Central memory CD8-positive, alpha-beta T cell (primary cell): Measurements from ENCODE around the gene STAT4.

Experiments
- ATAC-seq: fragments of 150-1000 bp; cut with Tn5 transposase; replicated peaks from 2 replicates; pipeline ENCODE4 v1.10.0; 2022; ENCODE audit warnings: mild to moderate bottlenecking, moderate FRiP score, moderate number of reproducible peaks; ENCODE audit not compliant: poor library complexity, severe bottlenecking; ENCODE audit errors: extremely low read depth
- DNase-seq, 2 donors: peaks; one replicate each; pipeline ENCODE4 v3.0.0; 2021; ENCODE audit warnings: low spot score in 2 of 2
- H3K27ac Mint-ChIP-seq: one replicate; pipeline ENCODE4 v1.8.0; 2022; ENCODE audit warnings: low read depth, mild to moderate bottlenecking, moderate library complexity, mixed read lengths
- H3K27me3 Mint-ChIP-seq: one replicate; pipeline ENCODE4 v1.8.0; 2022; ENCODE audit warnings: mixed read lengths
- H3K36me3 Mint-ChIP-seq: one replicate; pipeline ENCODE4 v1.8.0; 2022; ENCODE audit warnings: mild to moderate bottlenecking, moderate library complexity, mixed read lengths; ENCODE audit not compliant: insufficient read depth
- H3K4me1 Mint-ChIP-seq: one replicate; pipeline ENCODE4 v1.8.0; 2022; ENCODE audit warnings: mixed read lengths
- H3K4me3 Mint-ChIP-seq: one replicate; pipeline ENCODE4 v1.8.0; 2022; ENCODE audit warnings: mild to moderate bottlenecking, moderate library complexity, mixed read lengths
- H3K9me3 Mint-ChIP-seq: one replicate; pipeline ENCODE4 v1.8.0; 2022; ENCODE audit warnings: mixed read lengths

The STAT4 gene

GRCh38 chr2:191183516-191183915 lies 32.7 kb upstream of the STAT4 start:
- H3K9me3 Mint-ChIP-seq, result no peaks in the 10 kb centered on the region
- no peaks in the 10 kb centered on the region for H3K36me3 Mint-ChIP-seq
- ATAC-seq (no peak), DNase-seq (no peak)
- H3K27me3 Mint-ChIP-seq, result no peaks in the 10 kb centered on the region
- no peak overlapping the region for H3K4me3 Mint-ChIP-seq
- no peaks in the 10 kb centered on the region for H3K4me1 Mint-ChIP-seq
- H3K27ac Mint-ChIP-seq, result no peak overlapping the region

- no peaks in the 10 kb centered on the region for H3K4me1 Mint-ChIP-seq
- H3K27ac Mint-ChIP-seq, result no peak overlapping the region
- ATAC-seq (no peak), DNase-seq (no peak)
- H3K4me3 Mint-ChIP-seq, result no peak overlapping the region
- H3K27me3 Mint-ChIP-seq, result no peaks in the 10 kb centered on the region
- no peaks in the 10 kb centered on the region for H3K9me3 Mint-ChIP-seq
- no peaks in the 10 kb centered on the region for H3K36me3 Mint-ChIP-seq
These were observed 32.3 kb upstream of the STAT4 start for GRCh38 chr2:191183081-191183480.

DNA sequence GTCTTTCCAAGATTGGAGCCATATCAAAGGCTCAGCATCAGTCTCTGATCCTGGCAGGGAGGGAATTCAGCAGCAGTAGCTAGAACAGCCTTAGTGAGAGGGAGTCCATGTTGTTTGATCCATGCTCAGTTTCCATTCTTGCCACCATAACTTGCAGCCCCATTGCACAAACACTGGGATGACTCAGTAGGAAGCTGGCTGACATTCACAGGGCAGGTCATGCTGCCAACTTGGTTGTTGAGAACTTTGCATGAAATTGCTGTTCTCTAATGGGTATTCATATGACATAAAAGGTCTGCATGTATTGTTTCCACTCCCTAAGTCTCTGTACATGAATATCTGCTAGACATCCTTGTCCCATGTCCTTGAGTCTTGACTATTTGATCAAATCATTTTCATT lies 29.9 kb upstream of the STAT4 start:
- Mint-ChIP-seq H3K27ac (no peak overlapping the region), H3K4me3 (no peak overlapping the region), H3K4me1 (no peaks in the 10 kb centered on the region), H3K9me3 (no peaks in the 10 kb centered on the region), H3K36me3 (no peaks in the 10 kb centered on the region), H3K27me3 (no peaks in the 10 kb centered on the region)
- ATAC-seq, result no peak
- DNase-seq, result no peak

DNA sequence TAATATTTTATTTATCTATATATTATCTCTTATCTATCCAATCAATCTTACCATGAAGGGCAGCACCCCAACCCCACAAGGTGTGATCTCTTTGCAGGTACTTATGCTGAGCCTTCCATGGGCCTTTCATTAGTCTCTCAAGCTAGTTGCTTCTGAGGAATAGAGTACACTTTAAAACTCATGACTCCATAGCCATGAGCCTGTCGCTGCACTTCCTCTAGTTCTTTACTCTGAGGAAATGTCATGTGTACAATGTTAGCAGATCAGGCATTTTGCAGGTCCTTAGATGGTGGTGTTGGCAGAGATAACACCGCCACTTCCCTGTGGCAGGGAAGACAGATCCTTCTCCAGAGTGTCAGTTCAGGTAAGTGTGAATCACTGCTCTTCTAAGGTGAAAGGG lies 29.5 kb upstream of the STAT4 start:
- ATAC-seq (no peak), DNase-seq (no peak)
- H3K36me3 Mint-ChIP-seq, result no peaks in the 10 kb centered on the region
- no peaks in the 10 kb centered on the region for H3K4me1 Mint-ChIP-seq
- no peak overlapping the region for H3K27ac Mint-ChIP-seq
- no peak overlapping the region for H3K4me3 Mint-ChIP-seq
- H3K27me3 Mint-ChIP-seq, result no peaks in the 10 kb centered on the region
- no peaks in the 10 kb centered on the region for H3K9me3 Mint-ChIP-seq

DNA sequence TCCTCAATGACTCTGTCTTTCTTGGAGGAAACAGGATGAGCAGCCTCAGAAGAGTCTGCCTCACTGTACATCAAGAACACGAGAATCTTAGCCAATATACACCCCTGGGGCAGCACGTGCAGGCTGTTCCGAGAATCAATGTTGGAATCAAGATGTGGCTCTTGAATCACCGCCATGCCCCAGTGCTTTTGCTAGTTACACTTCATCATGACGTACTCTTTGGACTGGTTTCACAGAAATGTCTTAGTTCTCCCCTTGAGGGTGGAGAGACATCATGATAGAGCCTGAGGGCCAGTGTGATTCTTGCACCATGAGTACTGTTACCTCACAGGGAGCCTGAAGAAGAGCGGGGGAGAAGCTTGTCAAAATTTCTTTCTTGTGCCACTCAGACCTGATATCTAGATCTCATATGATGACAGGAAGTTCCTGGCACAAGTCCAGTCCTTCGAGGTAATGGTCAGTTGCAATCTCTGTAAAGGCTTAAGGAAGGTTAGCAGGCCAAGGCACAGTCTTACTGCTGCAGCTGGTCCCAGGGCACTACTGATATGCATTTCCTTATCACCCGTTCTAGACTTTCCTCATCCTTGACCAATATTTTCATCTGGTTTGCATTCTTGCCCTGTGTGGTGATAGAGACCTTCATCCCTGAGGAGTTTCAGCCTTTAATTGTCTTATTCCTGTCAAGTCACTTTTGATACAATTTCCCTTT lies 28.2 kb upstream of the STAT4 start:
- Mint-ChIP-seq H3K4me3 (no peak overlapping the region), H3K9me3 (no peaks in the 10 kb centered on the region), H3K36me3 (no peaks in the 10 kb centered on the region), H3K27me3 (no peaks in the 10 kb centered on the region), H3K27ac (no peak overlapping the region), H3K4me1 (no peaks in the 10 kb centered on the region)
- ATAC-seq (no peak), DNase-seq (no peak)

DNA sequence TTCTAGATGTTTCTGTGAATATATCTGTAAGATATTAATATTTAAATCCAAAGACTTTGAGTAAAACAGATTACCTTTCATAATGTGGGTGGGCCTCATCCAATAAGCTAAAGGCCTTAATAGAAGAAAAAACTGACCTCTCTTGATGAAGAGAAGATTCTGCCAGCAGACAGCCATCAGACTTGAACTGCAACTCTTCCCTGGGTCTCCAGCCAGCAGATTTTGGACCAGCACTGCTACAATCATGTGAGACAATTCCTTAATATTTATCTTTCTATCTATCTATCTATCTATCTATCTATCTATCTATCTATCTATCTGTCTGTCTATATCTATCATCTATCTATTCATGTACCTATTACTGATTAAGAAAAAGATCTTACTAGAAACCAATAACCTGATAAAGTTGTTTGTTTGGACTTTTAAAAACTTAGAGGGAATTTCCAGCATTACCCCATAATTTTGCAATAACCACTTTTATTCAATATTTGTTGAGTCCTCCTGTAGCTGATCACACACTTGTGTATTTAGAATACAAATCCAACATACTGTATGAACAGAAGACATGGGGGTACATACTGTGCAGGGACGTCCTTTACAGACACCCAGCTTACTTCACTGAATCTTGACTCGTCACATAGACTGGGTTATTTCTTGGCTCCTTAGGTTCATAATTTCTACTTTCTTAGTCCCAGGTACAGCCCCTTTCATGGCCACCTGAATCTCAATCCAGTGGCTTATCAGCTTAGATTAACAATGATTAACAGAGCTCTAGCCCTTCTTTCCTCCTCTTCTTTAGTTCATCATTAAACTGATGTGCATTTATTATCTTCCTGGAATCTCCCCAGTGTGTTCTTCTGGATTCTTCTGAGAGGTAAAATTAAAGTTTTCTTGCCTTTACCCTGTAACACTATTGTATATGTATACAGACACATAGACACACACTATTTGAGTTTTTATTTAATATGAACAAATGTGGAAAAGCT lies 27.2 kb upstream of the STAT4 start:
- Mint-ChIP-seq H3K27ac (no peak overlapping the region), H3K4me1 (no peaks in the 10 kb centered on the region), H3K4me3 (no peak overlapping the region), H3K27me3 (no peaks in the 10 kb centered on the region), H3K9me3 (no peaks in the 10 kb centered on the region), H3K36me3 (no peaks in the 10 kb centered on the region)
- no peak for ATAC-seq
- DNase-seq, result no peak

GRCh38 chr2:191176801-191177438 lies 26.1 kb upstream of the STAT4 start:
- DNase-seq (no peak), ATAC-seq (no peak)
- H3K36me3 Mint-ChIP-seq, result no peaks in the 10 kb centered on the region
- H3K9me3 Mint-ChIP-seq, result no peaks in the 10 kb centered on the region
- H3K27ac Mint-ChIP-seq, result no peak overlapping the region
- no peaks in the 10 kb centered on the region for H3K27me3 Mint-ChIP-seq
- H3K4me1 Mint-ChIP-seq, result no peaks in the 10 kb centered on the region
- H3K4me3 Mint-ChIP-seq, result no peak overlapping the region

- no peaks in the 10 kb centered on the region for H3K4me1 Mint-ChIP-seq
- H3K9me3 Mint-ChIP-seq, result no peaks in the 10 kb centered on the region
- H3K27ac Mint-ChIP-seq, result no peak overlapping the region
- no peak overlapping the region for H3K4me3 Mint-ChIP-seq
- H3K27me3 Mint-ChIP-seq, result no peaks in the 10 kb centered on the region
- DNase-seq, result no peak
- H3K36me3 Mint-ChIP-seq, result no peaks in the 10 kb centered on the region
- ATAC-seq, result no peak
These were observed 25.5 kb upstream of the STAT4 start for GRCh38 chr2:191176305-191176704.

GRCh38 chr2:191174442-191174841 lies 23.6 kb upstream of the STAT4 start:
- ATAC-seq (no peak), DNase-seq (no peak)
- Mint-ChIP-seq H3K4me3 (no peak overlapping the region), H3K4me1 (peaks cover 5% of the 10 kb centered on the region), H3K9me3 (no peaks in the 10 kb centered on the region), H3K27me3 (no peaks in the 10 kb centered on the region), H3K27ac (no peak overlapping the region), H3K36me3 (no peaks in the 10 kb centered on the region)

GRCh38 chr2:191173206-191173605 lies 22.4 kb upstream of the STAT4 start:
- peaks cover under 1% of the 10 kb centered on the region for H3K27me3 Mint-ChIP-seq
- no peaks in the 10 kb centered on the region for H3K9me3 Mint-ChIP-seq
- ATAC-seq, result no peak
- H3K4me1 Mint-ChIP-seq, result peaks cover 5% of the 10 kb centered on the region
- no peak overlapping the region for H3K27ac Mint-ChIP-seq
- H3K36me3 Mint-ChIP-seq, result no peaks in the 10 kb centered on the region
- DNase-seq, result no peak
- H3K4me3 Mint-ChIP-seq, result no peak overlapping the region

- H3K36me3 Mint-ChIP-seq, result no peaks in the 10 kb centered on the region
- H3K9me3 Mint-ChIP-seq, result no peaks in the 10 kb centered on the region
- no peak for DNase-seq
- no peak overlapping the region for H3K4me3 Mint-ChIP-seq
- H3K27me3 Mint-ChIP-seq, result peaks cover 8% of the 10 kb centered on the region
- no peak overlapping the region for H3K27ac Mint-ChIP-seq
- peaks cover 5% of the 10 kb centered on the region for H3K4me1 Mint-ChIP-seq
- no peak for ATAC-seq
These were observed 21.0 kb upstream of the STAT4 start for GRCh38 chr2:191171708-191172355.

- H3K36me3 Mint-ChIP-seq, result no peaks in the 10 kb centered on the region
- ATAC-seq (no peak), DNase-seq (no peak)
- H3K27ac Mint-ChIP-seq, result no peak overlapping the region
- peaks cover 8% of the 10 kb centered on the region for H3K27me3 Mint-ChIP-seq
- no peaks in the 10 kb centered on the region for H3K9me3 Mint-ChIP-seq
- peaks cover 5% of the 10 kb centered on the region for H3K4me1 Mint-ChIP-seq
- no peak overlapping the region for H3K4me3 Mint-ChIP-seq
These were observed 20.5 kb upstream of the STAT4 start for GRCh38 chr2:191171286-191171685.
